Measurements from ENCODE around the gene CFL1. TPM values are rescaled to one million over a fixed set of nuclear protein-coding genes. Genes with fewer than 3 reads are reported as not detected.

Gene CFL1
- total and polyA plus RNA-seq, 2 of the 4 experiments (the other 2 are of a cell fraction): 960 to 2,231 TPM

GRCh38 chr11:65826984-65827735 is 30.8 kb downstream of the CFL1 start:
- Histone ChIP-seq H3K27ac (ENCODE audit: insufficient read depth, low read length) (no peak overlapping the region), H3K4me3 (ENCODE audit: insufficient read depth, low read depth, low read length) (no peak overlapping the region), H4K20me1 (ENCODE audit: insufficient read depth, low read length) (no peaks in the 10 kb centered on the region), H2BK20ac (ENCODE audit: low read depth, low read length) (no peak overlapping the region), H3K36me3 (ENCODE audit: control insufficient read depth, insufficient read depth, low read length) (no peaks in the 10 kb centered on the region), H3K4me1 (ENCODE audit: control insufficient read depth, insufficient read depth, low read length) (no peaks in the 10 kb centered on the region), H2AFZ (replicated peaks; ENCODE audit: low read length, poor library complexity) (no peak overlapping the region), H2AK5ac (ENCODE audit: low read depth, low read length) (no peak overlapping the region), H2BK120ac (ENCODE audit: low read depth, low read length) (no peak overlapping the region), H3K4ac (ENCODE audit: low read depth, low read length) (no peak overlapping the region), H3K4me2 (ENCODE audit: low read depth, low read length) (no peak overlapping the region), H2BK15ac (ENCODE audit: low read depth, low read length) (no peak overlapping the region), H4K5ac (ENCODE audit: low read depth, low read length) (no peak overlapping the region), H3K9me1 (ENCODE audit: insufficient read depth, low read length) (no peaks in the 10 kb centered on the region), H3K9ac (ENCODE audit: low read depth, low read length) (no peak overlapping the region), H3K23ac (ENCODE audit: low read depth, low read length) (no peak overlapping the region), H2BK5ac (ENCODE audit: low read depth, low read length, poor library complexity, severe bottlenecking) (no peak overlapping the region), H3K56ac (ENCODE audit: extremely low read depth, insufficient read depth, low read length) (no peak overlapping the region), H3K18ac (ENCODE audit: low read depth, low read length) (no peak overlapping the region), H3K79me1 (ENCODE audit: low read depth in 1 of 2, low read length in 2 of 2) (no peaks in the 10 kb centered on the region), H3K9me3 (ENCODE audit: control insufficient read depth, insufficient read depth, low read length) (no peaks in the 10 kb centered on the region), H3K14ac (replicated peaks; ENCODE audit: low read depth, low read length) (no peak overlapping the region), H3K27me3 (ENCODE audit: control insufficient read depth, insufficient read depth, low read length) (peaks cover 6% of the 10 kb centered on the region), H2AK9ac (replicated peaks; ENCODE audit: low read depth, low read length, poor library complexity) (no peak overlapping the region), H4K91ac (ENCODE audit: insufficient read depth, low read depth, low read length) (no peak overlapping the region), H4K8ac (ENCODE audit: low read depth in 2 of 2, low read length in 2 of 2) (no peak overlapping the region)
- DNase-seq (no peak), ATAC-seq (ENCODE audit: low read depth) (no peak)
- in situ Hi-C loops (cut with MboI; ENCODE audit: low sequenced_read_pairs) (no loop called here), intact Hi-C loops (cut with micrococcal nuclease) (no loop called here), dilution Hi-C loops (cut with HindIII; ENCODE audit: low sequenced_read_pairs, unreplicated experiment) (no loop called here)
- BruUV-seq (replicated peaks): no TSS peak
- TF ChIP-seq ELK1 (IDR thresholded peaks at IDR 0.05; ENCODE audit: borderline replicate concordance, low read depth, low read length) (no peak), MAFK (IDR thresholded peaks at IDR 0.05; ENCODE audit: low read depth, low read length) (no peak), MXI1 (IDR thresholded peaks at IDR 0.05; ENCODE audit: borderline replicate concordance, low read depth, low read length) (no peak), CHD1 (IDR thresholded peaks at IDR 0.05; ENCODE audit: low read depth, low read length) (no peak), FOS (IDR thresholded peaks at IDR 0.05; ENCODE audit: low read depth, low read length) (no peak), USF2 (IDR thresholded peaks at IDR 0.05; ENCODE audit: low read depth, low read length) (no peak), RCOR1 (IDR thresholded peaks at IDR 0.05; ENCODE audit: insufficient replicate concordance, low read length) (no peak)
- WGBS, 2 experiments (ENCODE audit: extremely low coverage in 2 of 2, insufficient read length in 1 of 2): 90% methylated on average over 2 of the region's 8 CpGs; no CpG with 5 or more reads in 1 of the 2 experiments
- POLR2A ChIA-PET (ENCODE audit: unreplicated experiment): interaction anchor here (0.6 kb wide), 1 partner anchor 31 kb away, joined by 5 read pairs; no protein-coding TSS in a partner anchor
- CTCF ChIA-PET: interaction anchor here (0.6 kb wide), 1 partner anchor 9 kb away, joined by 3 read pairs; no protein-coding TSS in a partner anchor
